Nucleus accumbens (tissue), 56 donors: ENCODE results near the gene KCNN3.

Experiments
- DNase-seq, 56 donors: peaks; one replicate each; lab custom pipeline; 2025; lab: John Stamatoyannopoulos, UW

The KCNN3 gene

DNA sequence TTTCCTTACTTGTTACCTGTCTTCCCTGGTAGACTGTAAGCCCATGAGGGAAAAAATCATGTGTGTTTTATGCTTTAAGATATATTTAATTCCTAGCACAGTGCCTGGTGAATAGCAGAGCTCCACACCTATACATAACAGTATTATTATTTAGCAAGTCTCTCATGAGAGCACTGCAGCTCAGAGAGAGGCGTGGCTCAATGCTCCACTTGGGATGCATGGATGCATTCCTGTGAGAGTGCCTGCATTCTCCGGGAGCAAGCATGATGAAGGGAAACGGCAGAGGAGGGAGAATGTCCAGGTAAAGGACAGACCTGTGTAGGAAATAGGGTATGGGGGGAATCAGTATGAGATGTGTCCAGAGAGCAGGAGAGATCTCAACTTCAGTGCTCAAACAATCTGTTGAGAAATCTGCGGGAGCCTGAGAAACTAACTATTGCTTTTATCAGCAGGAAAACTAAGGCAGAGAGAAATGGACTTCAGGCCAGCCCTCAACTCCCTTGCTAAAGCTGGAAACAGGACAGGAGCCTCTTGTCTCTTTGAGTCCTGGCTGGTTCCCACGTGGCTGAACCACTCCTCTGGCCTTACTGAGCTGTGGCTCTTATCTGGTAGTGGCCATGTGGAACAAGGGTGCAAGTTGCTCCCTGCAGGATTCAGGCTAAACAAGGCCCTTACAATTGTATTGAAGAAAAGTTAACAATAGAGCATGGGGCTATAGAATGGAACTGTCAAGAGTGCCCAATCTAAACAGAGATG lies 113.1 kb downstream of the KCNN3 start:
- DNase-seq, result no peak

DNA sequence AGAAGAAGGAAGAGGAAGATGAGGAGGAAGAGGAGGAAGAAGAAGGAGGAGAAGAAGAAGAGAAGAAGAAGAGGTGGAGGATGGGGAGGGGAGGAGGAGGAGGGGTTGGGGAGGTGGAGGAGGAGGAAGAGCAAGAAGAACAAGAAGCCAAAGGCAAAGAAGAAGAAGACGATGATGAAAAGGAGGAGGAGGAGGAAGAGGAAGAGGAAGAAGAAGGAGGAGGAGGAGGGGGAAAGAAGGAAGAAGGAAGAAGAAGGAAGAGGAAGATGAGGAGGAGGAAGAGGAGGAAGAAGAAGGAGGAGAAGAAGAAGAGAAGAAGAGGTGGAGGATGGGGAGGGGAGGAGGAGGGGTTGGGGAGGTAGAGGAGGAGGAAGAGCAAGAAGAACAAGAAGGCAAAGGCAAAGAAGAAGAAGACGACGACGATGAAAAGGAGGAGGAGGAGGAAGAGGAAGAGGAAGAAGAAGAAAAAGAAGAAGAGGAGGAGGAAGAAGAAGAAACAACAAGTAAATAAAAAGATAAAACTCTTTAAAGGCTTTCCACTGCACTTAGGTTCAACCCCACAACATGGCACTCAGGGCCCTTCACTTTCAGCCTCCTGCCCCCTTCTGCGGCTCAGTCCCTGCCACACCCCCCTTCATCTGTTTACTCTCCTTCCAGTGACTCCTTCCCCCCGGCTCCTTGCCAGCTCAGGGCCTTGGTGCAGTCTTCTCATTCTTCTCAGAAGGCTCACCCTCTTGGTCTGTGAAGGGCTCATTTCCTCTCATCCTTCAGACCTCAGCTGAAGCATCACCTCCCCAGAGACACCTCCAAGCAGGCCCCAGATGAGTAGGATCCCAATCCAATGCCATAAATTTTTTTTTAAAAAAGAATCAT lies 114.0 kb downstream of the KCNN3 start:
- DNase-seq, result no peak

DNA sequence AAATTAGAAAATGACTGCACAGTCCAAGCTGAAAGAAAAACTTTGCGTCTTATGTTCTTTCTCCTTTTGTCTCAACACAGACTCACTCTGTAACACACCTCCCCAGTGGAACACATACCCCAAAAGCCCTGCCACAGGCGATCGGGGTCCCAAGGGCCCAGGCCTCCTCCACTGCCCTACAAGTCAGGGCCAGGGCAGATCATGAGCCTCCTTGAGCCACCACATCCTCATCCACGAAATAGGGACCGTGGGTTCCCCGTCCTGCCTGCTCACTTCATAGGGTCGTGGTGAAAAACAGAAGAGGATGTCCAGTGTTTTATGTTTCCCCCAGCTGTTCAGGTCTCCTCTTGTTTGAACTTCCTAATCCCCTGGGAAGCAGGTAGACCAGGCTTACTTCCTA lies 116.7 kb downstream of the KCNN3 start:
- DNase-seq, result no peak

DNA sequence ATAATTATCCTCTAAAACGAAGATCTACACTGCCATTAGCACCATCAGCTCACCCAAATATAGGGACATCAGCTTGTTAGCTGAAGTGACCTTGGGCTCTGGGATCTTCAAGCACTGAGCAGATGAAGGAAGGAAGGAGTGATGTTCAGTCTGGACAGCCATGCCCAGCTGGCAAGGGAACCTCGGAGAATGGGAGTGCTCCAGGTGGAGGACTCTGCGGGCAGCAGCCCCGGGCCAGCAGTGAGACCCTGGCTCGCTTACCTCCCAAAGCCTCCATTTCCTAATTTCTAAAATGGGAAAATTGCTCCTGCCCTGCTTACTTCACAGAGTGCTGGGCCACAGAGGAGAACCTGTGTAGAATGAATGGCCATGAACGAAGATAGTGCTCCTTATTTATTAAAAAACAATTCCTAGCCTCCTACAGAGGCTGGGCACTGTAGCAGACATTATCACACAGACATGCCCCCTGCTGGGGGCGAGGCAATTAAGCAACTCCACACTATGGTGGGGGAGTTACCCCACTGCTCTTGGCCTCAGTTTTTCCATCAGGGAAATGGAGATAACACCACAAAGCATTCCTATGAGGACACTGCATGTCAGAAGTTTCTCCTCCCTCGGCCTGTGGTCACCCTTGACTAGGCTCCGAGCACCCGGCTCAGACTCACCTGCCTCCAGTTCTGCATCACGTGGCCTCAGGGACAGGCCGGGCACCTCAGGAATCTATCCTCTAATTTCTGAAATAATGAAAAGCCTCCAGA lies 117.6 kb downstream of the KCNN3 start:
- DNase-seq, result no peak

DNA sequence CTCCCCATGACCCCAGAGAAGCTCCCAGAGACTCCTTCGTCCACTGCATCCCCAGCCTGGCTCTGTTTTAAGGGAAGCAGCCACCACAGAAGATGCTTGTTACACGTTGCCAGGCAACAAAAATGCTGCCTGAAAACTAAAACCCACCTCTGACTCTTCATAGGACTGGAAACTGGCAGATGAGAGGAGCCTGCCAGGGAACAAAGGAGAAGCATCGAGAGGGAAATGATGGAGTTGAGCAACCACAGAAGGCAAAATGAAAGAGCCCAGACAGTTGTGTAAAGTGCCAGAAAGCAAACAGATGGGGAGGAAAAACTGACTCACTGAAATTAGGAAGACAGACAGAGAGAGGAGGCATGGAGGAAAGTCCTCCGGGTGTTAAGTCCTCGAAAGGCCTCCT lies 118.4 kb downstream of the KCNN3 start:
- DNase-seq, result peak in 18 of 56 donors; percentile 21 to 58 (median 41)

DNA sequence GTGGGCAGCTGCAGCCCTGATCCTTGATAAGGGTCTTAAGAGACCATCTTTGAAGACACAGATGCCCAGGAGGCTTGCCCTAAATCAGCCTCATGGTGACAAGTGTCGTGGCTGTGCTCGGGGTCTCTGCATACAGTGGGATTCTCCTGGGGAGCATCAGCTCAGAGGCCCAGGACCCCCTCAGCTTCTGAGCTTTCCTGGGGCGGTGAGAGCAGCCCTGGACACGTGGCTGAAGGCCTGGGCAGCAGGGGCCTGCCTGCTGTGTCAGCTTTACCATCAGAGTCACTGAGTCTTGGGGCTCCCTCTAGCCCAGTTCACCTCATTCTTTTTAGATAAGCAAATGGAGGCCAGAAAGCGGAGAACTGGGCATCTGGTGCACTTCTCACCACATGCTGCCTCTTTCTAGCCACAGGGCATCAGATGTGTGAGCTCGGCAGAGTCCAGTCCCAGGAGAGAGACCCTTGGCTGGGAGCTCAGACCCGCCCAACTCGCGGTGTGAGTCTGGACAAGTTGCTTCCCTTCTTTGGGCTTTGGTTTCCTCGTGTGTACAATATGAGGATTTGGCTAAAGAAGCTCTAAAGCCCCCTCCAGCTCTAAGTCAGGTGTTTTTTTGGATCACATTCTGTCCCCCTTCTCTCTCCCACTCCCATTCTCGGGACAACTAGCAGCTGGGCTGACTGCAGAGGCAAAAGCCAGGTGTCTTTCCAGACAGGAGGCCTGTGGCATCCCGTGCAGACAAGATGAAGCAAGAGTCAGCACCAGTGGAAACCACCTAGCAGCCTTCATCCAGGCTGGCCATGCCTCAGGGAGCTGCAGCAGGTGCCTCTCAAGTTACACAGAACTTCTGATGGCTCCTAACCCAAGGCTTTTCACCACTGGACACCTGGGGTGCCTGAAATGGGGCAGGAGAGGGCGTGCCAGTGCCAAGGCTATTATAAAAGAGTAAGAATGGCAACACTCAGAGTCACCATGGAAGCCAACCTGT lies 119.1 kb downstream of the KCNN3 start:
- no peak for DNase-seq

DNA sequence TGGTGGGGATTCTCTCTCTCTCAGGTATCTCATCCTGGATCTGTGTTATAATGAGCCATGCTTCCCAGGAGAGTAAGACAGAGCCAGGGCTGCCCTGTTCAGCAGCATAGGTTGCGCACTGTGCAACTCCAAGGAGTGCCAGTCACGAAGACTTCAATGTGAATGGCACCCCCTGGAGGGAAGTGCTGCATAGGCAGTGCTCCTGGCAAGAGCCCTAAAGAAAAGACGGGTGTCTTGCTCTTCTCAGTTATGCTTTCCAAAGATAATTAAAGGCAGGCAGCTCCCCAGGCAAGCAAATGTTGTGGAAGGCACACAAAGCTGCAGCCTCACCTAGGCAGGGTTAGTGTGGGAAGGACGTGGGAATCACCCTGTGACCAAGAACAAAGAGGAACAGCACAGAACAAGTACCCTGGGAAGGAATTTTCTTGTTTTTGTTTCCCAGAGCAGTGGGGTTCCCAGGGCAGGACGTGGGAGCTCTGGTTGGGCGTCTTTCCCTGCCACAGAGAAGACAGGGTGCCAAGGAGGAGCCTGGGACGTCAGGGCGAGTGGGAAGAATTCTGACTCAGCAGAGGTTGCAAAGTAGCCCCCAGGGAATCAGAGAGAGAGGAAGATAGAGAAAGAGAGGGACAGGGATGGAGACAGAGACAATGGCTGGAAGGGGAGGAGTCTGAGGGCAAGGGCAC lies 120.9 kb downstream of the KCNN3 start:
- DNase-seq, result peak in 28 of 56 donors; percentile 21 to 88 (median 59)

DNA sequence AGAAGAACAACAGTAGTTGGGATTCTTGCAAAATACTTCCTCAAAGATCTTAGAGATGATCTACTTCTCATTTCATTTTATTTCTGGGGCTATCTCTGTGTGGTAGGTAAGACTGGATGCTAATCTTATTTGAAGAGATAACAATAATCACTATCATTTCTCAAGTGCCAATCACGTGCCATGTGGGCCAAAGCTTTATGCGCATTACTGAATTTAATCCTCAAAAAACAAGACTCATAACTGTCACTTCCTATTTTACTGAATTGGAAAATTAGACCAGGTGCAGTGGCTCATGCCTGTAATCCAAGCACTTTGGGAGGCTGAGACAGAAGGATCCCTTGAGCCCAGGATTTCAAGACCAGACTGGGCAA lies 121.7 kb downstream of the KCNN3 start:
- no peak for DNase-seq

DNA sequence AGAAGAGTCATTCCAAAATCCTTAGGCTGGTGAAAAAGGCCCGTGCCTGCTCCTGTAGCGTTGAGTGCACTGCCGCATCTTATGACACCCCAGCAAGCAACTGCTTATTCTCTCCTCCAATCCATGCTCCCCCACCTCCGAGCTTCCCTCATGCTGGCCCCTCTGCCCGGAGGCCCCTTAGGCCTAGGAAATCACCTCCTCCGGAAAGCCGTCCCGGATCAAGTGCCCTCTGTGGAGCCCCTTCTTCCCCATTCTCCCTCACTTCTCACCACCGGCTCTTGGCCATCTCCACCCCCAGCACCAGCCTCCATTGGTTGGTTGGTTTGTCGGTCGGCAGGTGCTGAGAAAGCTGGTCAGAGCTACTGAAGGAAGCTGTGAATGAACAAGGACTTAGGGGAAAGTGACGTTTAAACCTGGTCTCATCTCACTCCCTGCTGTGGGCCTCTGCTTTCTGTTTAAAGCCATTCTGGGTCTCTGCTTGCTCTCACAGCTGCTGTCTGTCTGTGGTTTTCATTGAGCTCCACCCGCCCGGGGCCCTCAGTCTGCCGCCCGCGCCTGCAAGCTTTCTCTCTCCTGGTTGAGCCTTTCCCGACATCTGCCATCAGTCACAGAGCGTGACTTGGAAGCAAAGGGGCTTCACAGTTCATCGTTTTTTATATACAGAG lies 122.2 kb downstream of the KCNN3 start:
- peak in 16 of 56 donors; percentile 13 to 55 (median 34) for DNase-seq

DNA sequence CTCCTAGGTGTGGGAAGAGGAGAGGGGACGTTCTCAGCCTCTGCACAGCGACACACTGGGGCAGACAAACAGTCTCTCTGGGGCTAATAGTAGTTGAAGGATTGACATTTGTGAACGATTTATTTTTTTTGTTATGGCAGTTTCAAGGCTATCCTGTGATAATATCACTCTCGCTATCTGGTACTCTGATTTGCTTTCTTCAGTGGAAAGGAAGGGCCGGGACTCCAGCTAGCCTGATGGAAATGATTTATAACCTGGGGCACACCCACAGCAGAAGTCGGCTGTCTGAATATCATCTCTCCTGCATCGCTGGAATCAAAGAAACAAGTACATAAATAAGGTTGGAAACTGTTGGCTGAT lies 122.7 kb downstream of the KCNN3 start:
- DNase-seq, result no peak

DNA sequence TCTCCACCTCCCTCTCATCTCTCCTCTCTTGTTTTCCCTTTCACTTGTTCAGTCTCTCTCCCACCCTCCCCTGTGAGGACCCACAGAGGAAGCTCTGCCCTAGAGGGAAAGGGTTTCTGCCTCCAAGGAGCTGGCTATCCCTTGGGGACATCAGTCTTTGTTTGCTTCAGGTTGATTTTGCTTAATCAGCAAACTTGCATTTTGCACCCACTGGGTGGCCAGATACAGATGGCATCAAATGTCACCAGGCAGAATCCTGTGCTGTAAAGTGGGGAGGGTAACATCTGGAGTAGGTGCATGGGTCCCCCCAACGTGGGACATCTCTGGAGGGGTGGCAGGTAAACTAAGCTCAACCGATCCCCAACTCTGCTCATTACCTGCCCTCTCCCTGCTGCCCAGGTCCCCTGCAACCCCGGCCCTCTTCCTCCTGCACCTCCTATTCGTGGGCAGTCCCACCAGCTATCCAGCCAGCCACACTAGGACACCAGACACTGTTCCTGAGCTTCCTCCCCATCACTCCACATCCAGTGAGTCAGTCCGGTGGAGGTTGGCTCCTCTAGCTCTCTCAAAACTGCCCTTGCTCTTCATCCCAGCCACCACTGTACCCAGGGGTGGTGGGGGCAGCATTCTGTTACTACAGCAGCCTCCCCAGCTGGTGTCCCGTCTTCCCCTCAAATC lies 123.3 kb downstream of the KCNN3 start:
- no peak for DNase-seq

DNA sequence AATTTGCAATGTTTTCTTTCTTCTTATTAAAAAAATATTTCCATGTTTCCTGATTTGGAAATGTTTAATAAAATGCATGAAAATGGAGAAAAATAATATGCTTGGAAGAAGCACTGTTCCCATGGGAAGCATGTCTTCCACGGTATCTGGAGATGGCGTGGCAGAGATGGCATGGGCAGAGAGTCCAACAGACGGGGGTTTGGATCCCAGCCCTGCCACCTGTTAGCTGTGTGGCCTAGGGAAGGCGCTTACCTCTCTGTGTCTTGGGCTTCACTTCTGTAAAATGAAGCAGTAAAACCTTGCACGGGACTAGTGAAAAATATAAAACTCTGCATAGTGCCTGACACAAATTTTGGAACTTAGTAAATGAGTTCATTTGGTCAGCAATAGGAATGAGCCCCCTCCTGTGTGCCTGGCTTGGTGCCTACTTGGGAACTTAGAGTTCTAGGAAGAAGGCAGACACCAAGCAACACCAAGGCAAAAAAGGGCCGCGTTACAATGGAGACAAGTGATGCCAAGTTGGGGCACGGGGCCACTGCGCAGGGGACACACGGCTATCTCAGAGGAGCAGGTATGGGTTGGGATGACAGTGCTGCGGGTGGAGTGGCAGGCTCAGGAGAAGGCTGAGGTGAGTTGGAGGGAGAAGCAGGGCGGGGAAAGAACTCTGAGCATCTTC lies 124.2 kb downstream of the KCNN3 start:
- DNase-seq, result no peak

DNA sequence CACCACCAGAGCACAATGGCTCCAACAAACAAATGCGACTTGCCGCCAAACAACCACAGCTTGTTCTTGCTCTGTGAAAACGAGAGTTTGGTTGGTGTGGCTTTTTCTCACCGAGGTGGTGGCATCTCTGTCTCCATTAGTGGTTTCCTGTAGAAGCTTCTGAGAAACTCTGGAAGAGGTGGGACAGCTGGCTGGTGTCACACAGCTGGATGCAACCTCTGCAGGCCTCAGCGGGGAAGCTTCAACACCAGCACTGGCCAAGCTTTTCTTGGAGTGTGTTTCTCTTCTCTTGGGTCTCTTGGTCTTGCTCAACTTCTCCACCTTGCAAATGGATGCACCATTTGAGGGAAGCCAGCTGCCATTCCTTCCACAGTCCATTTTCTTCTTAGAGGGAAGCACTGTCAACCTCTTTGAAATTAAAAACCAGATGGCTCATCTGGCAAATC lies 124.8 kb downstream of the KCNN3 start:
- DNase-seq, result no peak

DNA sequence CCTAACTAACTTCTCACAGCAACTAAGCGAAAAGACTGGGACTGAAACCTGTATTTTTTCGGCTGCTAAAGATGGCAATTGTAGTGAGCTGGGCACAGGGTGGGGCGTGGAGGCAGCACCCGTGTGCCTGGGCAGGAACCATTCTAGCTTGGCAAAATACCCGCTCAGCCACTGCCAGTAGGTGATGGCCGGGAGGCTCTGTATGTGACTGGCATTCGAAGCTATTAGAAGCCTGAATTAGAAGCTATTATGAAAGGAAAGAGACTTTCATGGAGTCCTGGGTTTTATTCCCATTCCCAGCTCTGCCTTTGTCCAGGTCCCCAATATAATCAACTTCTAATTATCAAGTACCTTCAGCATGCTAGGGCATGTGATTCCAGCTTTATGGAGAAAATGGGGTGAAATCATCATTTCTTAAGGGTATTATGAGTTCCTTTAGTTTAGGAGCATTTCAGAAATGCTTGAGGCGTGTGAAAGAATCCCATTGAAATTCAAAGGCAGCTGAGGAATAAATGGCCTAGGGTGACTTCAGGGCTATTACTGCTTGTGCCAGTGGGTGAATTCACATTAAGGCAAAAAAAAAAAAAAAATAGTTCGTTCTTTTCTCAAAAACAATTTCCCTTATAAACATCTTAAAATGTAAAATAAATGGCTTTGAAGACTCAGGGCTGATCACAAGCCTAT lies 125.6 kb downstream of the KCNN3 start:
- peak in 26 of 56 donors; percentile 16 to 76 (median 46) for DNase-seq

DNA sequence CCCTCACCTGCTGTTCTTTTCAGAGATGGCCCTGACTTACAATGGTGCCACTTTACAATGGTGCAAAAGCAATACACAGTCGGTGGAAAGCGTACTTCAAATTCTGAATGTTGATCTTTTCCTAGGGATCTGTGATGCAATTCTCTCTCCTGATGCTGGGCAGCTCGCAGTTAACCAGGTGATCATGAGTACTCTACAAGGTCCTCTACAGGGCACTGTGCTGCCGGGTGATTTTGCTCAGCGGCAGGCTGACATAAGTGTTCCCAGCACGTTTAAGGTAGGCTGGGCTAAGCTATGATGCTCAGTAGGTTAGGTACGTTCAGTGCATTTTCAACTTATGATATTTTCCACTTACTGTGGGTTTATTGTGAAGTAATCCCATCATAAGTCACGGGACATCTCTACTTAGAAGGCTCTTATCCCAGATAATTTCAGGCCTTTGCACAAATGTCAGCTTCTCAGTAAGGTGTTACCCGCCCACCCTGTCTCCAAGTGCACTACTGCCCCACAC lies 126.5 kb downstream of the KCNN3 start:
- DNase-seq, result no peak

DNA sequence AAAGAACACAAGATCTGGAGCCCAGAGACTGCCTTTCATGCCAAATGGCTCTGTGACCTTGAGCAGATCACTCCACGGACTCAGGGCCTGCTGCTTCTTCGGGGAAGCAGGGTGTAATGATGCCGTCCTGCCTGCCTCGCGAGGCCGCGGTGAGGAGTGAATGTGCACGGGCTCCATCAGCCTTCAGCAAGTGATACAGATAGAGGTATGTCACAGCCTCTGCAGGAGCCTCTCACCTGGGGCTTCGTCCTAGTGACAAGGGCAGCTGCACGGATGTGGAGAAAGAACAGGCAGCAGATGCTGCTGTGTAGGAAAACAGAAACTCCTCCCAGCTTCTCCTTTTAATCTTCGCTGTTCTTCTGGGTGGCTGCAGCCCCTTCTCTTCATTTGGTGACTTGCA lies 127.5 kb downstream of the KCNN3 start:
- no peak for DNase-seq
